PC-9 (cell line): Measurements from ENCODE around the gene DCAF6. TPM values are rescaled to one million over a fixed set of nuclear protein-coding genes. Genes with fewer than 3 reads are reported as not detected.

Source experiments
- BruUV-seq: library from RNA; stranded (reverse); fragments of 400-500 nt; replicated peaks from 2 replicates; lab custom pipeline; 2021; lab: Mats Ljungman, UMichigan
- CTCF ChIA-PET: fragments of 300-600 bp; sonication (Branson Sonifier 250); formaldehyde crosslinking; loops from one replicate; lab custom pipeline; 2022; ENCODE audit warnings: antibody characterized with exemption; lab: Charles Lee
- POLR2A ChIA-PET: fragments of 300-600 bp; sonication (Branson Sonifier 250); formaldehyde crosslinking; loops from one replicate; lab custom pipeline; 2022; ENCODE audit warnings: antibody characterized with exemption; ENCODE audit not compliant: unreplicated experiment; lab: Charles Lee
- DNase-seq, 2 experiments: peaks; one replicate each; pipeline versions ENCODE4 v3.0.0 to v3.0.0-alpha.2; 2015 to 2022; ENCODE audit warnings: mixed read lengths in 1 of 2
- H2AFZ ChIP-seq: fragments of 200-600 bp; sonication (generic); 2 replicates; pipeline ENCODE4 v1.8.1; 2017; ENCODE audit warnings: antibody characterized with exemption
- H3F3A ChIP-seq: fragments of 200-600 bp; sonication (generic); 2 replicates; pipeline ENCODE4 v1.8.1; 2017; ENCODE audit warnings: antibody characterized with exemption, mild to moderate bottlenecking, low read depth; ENCODE audit not compliant: insufficient read depth
- H3K27ac ChIP-seq: fragments of 200-600 bp; sonication (generic); 2 replicates; pipeline ENCODE4 v1.6.1; 2016; ENCODE audit warnings: mixed run types
- H3K27me3 ChIP-seq: fragments of 200-600 bp; sonication (generic); 2 replicates; pipeline ENCODE4 v1.6.1; 2016; ENCODE audit warnings: low read depth, mixed run types; ENCODE audit not compliant: insufficient read depth
- H3K36me3 ChIP-seq: fragments of 200-600 bp; sonication (generic); 2 replicates; pipeline ENCODE4 v1.6.1; 2016; ENCODE audit warnings: low read depth, mixed run types
- H3K4me1 ChIP-seq: fragments of 200-600 bp; sonication (generic); replicated peaks from 2 replicates; pipeline ENCODE4 v1.6.1; 2016; ENCODE audit warnings: mixed run types; ENCODE audit not compliant: insufficient read depth
- H3K4me2 ChIP-seq: fragments of 200-600 bp; sonication (generic); 2 replicates; pipeline ENCODE4 v1.6.1; 2017; ENCODE audit warnings: mixed run types
- H3K4me3 ChIP-seq: fragments of 200-600 bp; sonication (generic); 2 replicates; pipeline ENCODE4 v1.6.1; 2016; ENCODE audit warnings: mixed run types
- H3K79me2 ChIP-seq: fragments of 200-600 bp; sonication (generic); 2 replicates; pipeline ENCODE4 v1.6.1; 2017; ENCODE audit warnings: low read depth, mixed run types
- H3K9me2 ChIP-seq: fragments of 200-600 bp; sonication (generic); 2 replicates; pipeline ENCODE4 v1.8.1; 2017; ENCODE audit warnings: mild to moderate bottlenecking; ENCODE audit not compliant: insufficient read depth
- H3K9me3 ChIP-seq: fragments of 200-600 bp; sonication (generic); 2 replicates; pipeline ENCODE4 v1.8.1; 2016; ENCODE audit warnings: low read depth; ENCODE audit not compliant: insufficient read depth
- H4K20me1 ChIP-seq: fragments of 200-600 bp; sonication (generic); 2 replicates; pipeline ENCODE4 v1.8.1; 2017; ENCODE audit not compliant: insufficient read depth
- CTCF ChIP-seq: fragments of 200-600 bp; sonication (generic); conservative IDR thresholded peaks from 2 replicates; pipeline ENCODE4 v1.6.1; 2017; ENCODE audit warnings: mixed run types, antibody characterized with exemption, mild to moderate bottlenecking, moderate library complexity
- EZH2 ChIP-seq: fragments of 200-600 bp; sonication (generic); IDR thresholded peaks from 2 replicates; pipeline ENCODE4 v1.8.0; 2017; ENCODE audit warnings: antibody characterized with exemption, low read depth
- intact Hi-C: fragments of 100-400 bp; cut with micrococcal nuclease; formaldehyde crosslinking; loops from one replicate; pipeline ENCODE4 v1.10.0; 2022; ENCODE audit not compliant: unreplicated experiment
- total RNA-seq: library from RNA; stranded (reverse); gene quantifications from 2 replicates; pipeline ENCODE4 v1.2.3, GENCODE V29; 2021

The DCAF6 gene
- total RNA-seq, 1 experiment from 2014 or later: 77.4 TPM

- no peaks in the 10 kb centered on the region for H3K27me3 ChIP-seq
- H2AFZ ChIP-seq: no peak overlapping the region
- H3K4me1 ChIP-seq: no peaks in the 10 kb centered on the region
- H4K20me1 ChIP-seq: no peaks in the 10 kb centered on the region; the same call in 1 of the 2 replicates
- peaks cover 32% of the 10 kb centered on the region; the same call in 1 of the 2 replicates for H3K36me3 ChIP-seq
- no peaks in the 10 kb centered on the region for H3F3A ChIP-seq
- no peaks in the 10 kb centered on the region for H3K9me3 ChIP-seq
- BruUV-seq: no TSS peak
- no peak for DNase-seq
- POLR2A ChIA-PET: no interaction called here
- H3K4me2 ChIP-seq: no peak overlapping the region
- intact Hi-C loops: no loop called here
- no peak overlapping the region for H3K27ac ChIP-seq
- TF ChIP-seq EZH2 (no peak), CTCF (no peak)
- CTCF ChIA-PET: no interaction called here
- H3K9me2 ChIP-seq: no peaks in the 10 kb centered on the region
- no peak overlapping the region for H3K4me3 ChIP-seq
- no peaks in the 10 kb centered on the region for H3K79me2 ChIP-seq
Measured at GRCh38 chr1:168019407-168019806, 82.9 kb downstream of the DCAF6 start.

GRCh38 chr1:168031198-168031597 lies 94.7 kb downstream of the DCAF6 start:
- Histone ChIP-seq H3K4me1 (no peaks in the 10 kb centered on the region), H3K4me3 (no peak overlapping the region), H3K9me3 (no peaks in the 10 kb centered on the region; the same call in 1 of the 2 replicates), H3K4me2 (no peak overlapping the region), H2AFZ (no peak overlapping the region), H3F3A (peaks cover 18% of the 10 kb centered on the region), H3K36me3 (0 out of 2 replicates have a peak, but pooled peaks cover 7% of the 10 kb centered on the region), H3K79me2 (no peaks in the 10 kb centered on the region), H3K27ac (no peak overlapping the region), H3K27me3 (no peaks in the 10 kb centered on the region), H3K9me2 (no peaks in the 10 kb centered on the region), H4K20me1 (no peaks in the 10 kb centered on the region)
- BruUV-seq: no TSS peak
- no peak for TF ChIP-seq CTCF
- TF ChIP-seq EZH2: no peak
- CTCF ChIA-PET: no interaction called here
- intact Hi-C loops: loop anchor here (5.0 kb wide), 1 partner anchor 36 kb away; no protein-coding TSS in a partner anchor
- POLR2A ChIA-PET: interaction anchor here (0.6 kb wide), 1 partner anchor 26 kb away, joined by 4 read pairs; no protein-coding TSS in a partner anchor
- no peak for DNase-seq

GRCh38 chr1:168031627-168032026 lies 95.1 kb downstream of the DCAF6 start:
- Histone ChIP-seq H2AFZ (no peak overlapping the region), H4K20me1 (no peaks in the 10 kb centered on the region; the same call in 1 of the 2 replicates), H3K27ac (no peak overlapping the region), H3K9me2 (no peaks in the 10 kb centered on the region), H3F3A (peaks cover 18% of the 10 kb centered on the region), H3K9me3 (no peaks in the 10 kb centered on the region; the same call in 1 of the 2 replicates), H3K4me1 (no peaks in the 10 kb centered on the region), H3K4me3 (no peak overlapping the region), H3K27me3 (no peaks in the 10 kb centered on the region), H3K4me2 (no peak overlapping the region), H3K36me3 (0 out of 2 replicates have a peak, but pooled peaks cover 7% of the 10 kb centered on the region), H3K79me2 (no peaks in the 10 kb centered on the region)
- no peak for DNase-seq
- no TSS peak for BruUV-seq
- ChIA-PET CTCF (no interaction called here), POLR2A (no interaction called here)
- intact Hi-C loops: loop anchor here (5.0 kb wide), 1 partner anchor 36 kb away; no protein-coding TSS in a partner anchor
- TF ChIP-seq CTCF: no peak
- no peak for TF ChIP-seq EZH2
